Stimulated activated CD4-positive, alpha-beta T cell treated with anti-CD3 and anti-CD28 coated beads, TNF-alpha, amount 100 ng/mL, for 48 hours (primary cell): ENCODE data around the gene FIP1L1.
"Not testable (repeated sequence)": the region's sequence is repeated elsewhere in the genome, so short reads cannot be mapped to it uniquely, and the experiment has no call there.

Source experiments
- DNase-seq, 3 donors: peaks; one replicate each; pipeline ENCODE4 v3.0.0-alpha.2; 2020; ENCODE audit warnings: low read depth in 3 of 3

The FIP1L1 gene

GRCh38 chr4:53378171-53378482 lies 686 bp downstream of the FIP1L1 start:
- DNase-seq = no peak

GRCh38 chr4:53380221-53380620 lies 2.8 kb downstream of the FIP1L1 start:
- no peak for DNase-seq

GRCh38 chr4:53409479-53409878 lies 32.0 kb downstream of the FIP1L1 start:
- DNase-seq = not testable (repeated sequence)

- no peak for DNase-seq
Measured at GRCh38 chr4:53419208-53419607, 41.8 kb downstream of the FIP1L1 start.

DNA sequence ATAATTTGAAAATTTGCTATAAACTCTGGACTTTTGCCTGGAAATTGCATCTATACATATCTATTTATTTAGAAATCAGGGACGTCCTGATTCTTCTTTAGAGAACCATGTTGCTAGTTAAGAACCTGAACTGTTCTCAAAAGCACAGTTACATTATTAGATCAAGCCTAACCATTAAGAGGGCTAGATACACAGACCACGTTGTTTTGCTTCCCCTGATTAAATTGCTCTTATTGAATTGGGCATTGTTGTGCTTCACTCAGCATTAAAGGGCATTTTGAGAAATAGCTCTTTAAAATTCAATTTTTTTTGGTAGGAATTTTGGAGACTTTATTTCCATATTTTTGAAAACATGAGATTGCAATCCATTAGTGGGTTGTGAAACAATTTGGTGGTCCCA lies 44.4 kb downstream of the FIP1L1 start:
- no peak for DNase-seq

DNA sequence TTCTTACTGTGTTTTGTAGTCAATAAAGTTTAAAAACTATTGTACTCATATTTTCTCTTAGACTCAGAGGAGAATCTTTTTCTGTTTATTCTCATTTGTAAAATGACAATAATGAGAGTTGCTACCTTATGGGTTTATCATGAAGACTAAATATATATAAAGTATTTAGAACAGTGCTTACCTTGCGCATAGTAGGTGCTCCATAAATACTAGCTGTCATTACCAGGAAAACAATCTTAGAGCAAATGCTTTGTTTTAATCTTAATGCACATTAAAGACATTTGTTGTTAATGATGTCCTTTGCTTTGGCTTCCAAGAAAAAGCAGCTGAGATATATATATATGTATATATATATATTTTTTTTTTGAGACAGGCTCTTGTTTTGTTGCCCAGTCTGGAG lies 44.9 kb downstream of the FIP1L1 start:
- DNase-seq = no peak

- DNase-seq = no peak
Measured at GRCh38 chr4:53424280-53424679, 46.8 kb downstream of the FIP1L1 start.

DNA sequence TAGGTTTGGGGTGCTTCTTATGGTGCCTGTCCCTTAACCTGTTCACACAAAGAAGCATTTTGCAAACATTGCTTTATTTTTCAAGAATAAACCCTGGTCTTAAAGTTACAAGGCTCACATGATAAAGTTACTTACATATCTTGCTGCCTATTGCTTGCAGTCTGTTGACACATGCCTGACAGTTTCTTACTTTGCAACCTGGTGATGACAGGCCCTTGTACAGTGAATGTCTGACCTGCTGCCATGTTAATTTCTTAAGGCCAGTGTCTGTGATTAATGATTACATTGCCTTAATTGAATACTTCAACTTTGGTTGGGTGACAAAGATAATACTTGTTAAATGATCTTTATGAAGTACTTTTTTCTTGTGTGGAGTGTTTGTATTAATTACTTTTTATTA lies 49.9 kb downstream of the FIP1L1 start:
- DNase-seq = no peak

- no peak for DNase-seq
Measured at GRCh38 chr4:53431052-53431451, 53.6 kb downstream of the FIP1L1 start.

DNA sequence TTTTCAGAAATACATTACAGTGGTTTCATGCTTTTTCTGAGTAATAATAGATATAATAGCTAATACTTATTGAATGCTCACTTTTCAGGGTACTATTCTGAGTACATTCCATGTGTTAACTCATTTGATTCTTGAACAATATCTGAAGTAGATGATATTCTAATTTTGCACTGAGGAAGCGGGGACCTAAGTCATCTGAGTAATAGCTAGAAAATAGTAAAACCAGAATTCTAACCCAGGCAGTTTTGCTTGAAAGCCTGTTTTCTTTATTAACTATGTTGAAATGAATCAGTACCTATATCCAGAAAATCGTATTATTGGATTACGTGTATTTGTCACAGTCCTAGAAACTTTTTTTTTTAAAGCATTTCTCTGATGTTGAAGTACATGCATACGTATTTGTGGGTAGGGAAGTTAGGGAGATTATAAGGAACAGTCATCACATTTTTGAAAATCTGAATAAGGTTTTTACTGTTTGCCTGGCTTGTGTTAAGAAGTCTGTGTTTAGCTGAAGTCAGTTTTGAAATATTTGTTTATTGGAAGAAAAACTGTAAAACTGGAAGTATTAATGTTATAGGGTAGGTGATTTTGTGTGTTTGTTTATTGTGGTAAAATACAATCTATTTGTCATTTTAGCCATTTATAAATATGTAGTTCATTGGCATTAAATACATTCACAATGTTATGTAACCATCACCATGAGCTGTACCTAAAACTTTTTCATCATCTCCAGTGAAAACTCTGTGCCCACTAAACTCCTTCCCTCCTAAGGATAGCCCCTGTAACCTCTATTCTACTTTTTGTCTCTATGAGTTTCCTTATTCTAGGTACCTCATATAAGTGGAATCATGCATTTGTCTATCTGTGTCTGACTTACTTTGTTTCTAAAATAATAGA lies 55.3 kb downstream of the FIP1L1 start:
- DNase-seq = no peak

DNA sequence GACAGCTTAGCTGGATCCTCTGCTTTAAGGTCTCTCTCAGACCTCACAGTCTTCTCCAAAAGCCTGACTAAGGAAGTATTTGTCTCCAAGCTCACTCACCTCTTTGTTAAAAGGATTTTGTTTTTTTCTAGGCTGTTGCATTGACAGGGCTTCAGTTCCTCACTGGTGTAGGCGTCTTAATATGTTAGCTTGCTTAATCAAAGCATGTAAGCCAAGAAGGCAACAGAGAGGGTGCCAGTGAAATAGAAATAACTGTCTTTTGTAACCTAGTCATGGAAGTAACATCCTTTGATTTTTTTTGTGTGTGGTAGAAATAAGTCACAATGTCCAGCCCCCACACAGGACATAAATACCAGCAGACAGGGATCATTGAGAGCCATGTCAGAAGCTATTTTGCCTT lies 58.8 kb downstream of the FIP1L1 start:
- DNase-seq = no peak

DNA sequence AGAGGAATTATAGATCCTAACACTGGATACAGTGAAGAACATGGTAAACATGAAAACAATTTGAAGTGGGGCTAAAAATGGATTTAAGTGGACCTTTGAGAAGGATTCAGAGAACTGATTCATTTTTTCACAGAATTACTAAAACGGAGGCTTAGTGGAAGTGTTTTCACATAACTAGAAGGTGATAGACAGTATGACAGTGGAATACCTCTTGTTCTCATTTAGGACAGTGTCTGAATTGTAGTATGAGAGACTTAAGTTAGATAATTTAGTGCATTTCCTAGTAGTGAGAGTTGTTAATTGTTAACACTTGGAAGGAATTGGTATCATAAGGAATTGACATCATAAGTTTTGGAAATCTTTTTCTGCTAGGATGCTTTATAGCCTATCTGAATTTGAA lies 64.1 kb downstream of the FIP1L1 start:
- no peak for DNase-seq

DNA sequence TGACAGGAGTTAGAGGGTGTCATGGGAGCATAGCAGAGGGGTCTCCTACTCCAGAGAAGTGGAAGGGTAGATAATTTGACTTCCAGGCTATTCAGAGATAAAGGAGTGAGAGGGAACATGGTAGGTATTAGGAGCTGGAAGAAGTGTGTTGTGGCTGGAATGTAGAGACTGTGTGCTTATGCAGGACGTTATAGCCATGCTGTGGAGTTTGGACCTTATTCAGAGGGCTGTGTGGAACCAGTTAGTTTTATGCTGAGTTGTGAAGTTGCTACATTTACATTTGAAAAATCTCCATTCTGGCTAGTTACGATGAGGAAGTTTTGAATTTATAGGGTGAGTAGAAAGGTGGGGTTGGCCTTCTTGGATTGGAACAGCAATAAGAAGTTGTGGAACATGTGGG lies 67.5 kb downstream of the FIP1L1 start:
- DNase-seq = no peak

DNA sequence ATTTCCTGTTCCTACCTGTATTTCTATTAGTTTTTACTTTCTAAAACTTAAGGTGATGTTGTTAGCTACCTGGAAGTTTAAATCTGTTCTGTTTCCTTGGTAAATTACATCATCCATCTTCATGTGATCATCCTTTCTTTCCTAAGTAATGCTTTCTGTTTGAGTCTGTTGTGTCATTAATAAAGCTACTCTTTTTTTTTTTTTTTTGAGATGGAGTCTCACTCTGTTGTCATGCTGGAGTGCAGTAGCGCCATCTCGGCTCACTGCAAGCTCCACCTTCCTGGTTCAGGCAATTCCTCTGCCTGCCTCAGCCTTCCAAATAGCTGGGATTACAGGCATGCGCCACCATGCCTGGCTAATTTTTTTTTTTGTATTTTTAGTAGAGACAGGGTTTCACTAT lies 73.3 kb downstream of the FIP1L1 start:
- DNase-seq = no peak

DNA sequence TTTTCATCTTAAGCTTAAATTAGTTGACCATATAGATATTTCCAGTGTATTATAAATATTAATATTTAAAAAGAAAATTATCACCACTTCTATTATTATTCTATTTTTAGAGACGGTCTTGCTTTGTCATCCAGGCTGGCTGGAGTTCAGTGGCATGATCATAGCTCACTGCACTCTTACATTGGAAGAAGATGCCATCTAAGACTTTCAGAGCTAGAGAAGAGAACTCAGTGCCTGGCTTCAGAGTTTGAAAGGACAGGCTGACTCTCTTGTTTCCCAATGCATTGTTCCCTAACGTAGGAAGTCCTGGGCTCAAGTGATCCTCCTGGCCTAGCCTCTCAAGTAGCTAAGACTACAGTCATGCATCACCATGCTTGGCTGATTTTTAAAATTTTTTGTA lies 75.9 kb downstream of the FIP1L1 start:
- DNase-seq = no peak

- DNase-seq = no peak
Measured at GRCh38 chr4:53455766-53456165, 78.3 kb downstream of the FIP1L1 start.

- no peak for DNase-seq
Measured at GRCh38 chr4:53456178-53456577, 78.7 kb downstream of the FIP1L1 start.

- DNase-seq = no peak
Measured at GRCh38 chr4:53459548-53459947, 82.1 kb downstream of the FIP1L1 start.

DNA sequence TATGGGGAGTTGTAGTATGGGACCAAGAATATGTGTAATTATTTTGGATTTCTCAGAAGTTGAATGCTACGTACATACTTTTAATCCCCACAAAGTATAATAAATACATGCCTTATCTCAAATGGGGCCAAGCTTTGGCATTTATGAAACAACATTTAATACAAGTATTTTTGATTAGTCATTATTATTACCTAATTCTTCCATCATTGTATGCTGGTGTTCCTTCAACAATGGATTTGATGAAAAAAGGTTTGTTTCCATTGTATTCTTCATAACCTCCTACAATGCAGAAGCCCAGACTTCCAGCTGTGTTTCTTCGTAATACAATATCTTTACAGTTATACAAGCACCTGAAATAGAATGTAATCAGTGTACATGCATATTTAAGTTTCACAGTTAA lies 83.8 kb downstream of the FIP1L1 start:
- DNase-seq = no peak

GRCh38 chr4:53463340-53463739 lies 85.9 kb downstream of the FIP1L1 start:
- DNase-seq = no peak

- no peak for DNase-seq
Measured at GRCh38 chr4:53465281-53465680, 87.8 kb downstream of the FIP1L1 start.

DNA sequence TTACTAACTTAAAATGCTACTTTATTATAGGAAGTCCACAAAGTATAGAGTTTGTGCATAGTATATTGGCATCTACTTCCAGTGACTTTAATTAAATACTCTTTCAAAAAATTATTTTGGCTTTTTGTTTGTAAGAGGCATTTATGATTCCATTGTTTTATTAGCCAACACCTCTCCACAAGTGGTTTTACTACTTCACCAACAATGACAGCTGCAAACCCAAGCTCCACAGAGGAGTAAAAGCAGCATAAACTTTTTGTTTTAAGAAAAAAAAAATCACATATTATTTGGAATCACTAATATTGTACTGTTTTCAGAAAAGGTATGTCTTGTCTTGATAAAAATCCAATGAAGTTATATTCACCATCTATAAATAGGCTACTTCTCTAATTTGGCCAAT lies 88.5 kb downstream of the FIP1L1 start:
- no peak for DNase-seq

GRCh38 chr4:53466576-53466975 lies 89.1 kb downstream of the FIP1L1 start:
- DNase-seq = not testable (repeated sequence)
